GM23338 (cell line): ENCODE measurements around the gene NOTCH3. TPM values are rescaled to one million over a fixed set of nuclear protein-coding genes. Genes with fewer than 3 reads are reported as not detected.

Experiments
- ATAC-seq: fragments of 200-7000 bp; cut with Tn5 transposase; 3 replicates; pipeline ENCODE4 v1.9.1; 2020
- DNase-seq: peaks from one replicate; pipeline ENCODE4 v3.0.0-alpha.2; 2015; ENCODE audit warnings: low spot score
- H2AFZ ChIP-seq: fragments of 200-600 bp; sonication (generic); 2 replicates; pipeline ENCODE4 v1.8.0; 2016; ENCODE audit warnings: antibody characterized with exemption, mild to moderate bottlenecking, moderate library complexity
- H3F3A ChIP-seq: fragments of 200-600 bp; sonication (generic); replicated peaks from 2 replicates; pipeline ENCODE4 v1.8.0; 2017; ENCODE audit warnings: antibody characterized with exemption, mixed run types, low read depth
- H3K27ac ChIP-seq: fragments of 200-600 bp; sonication (generic); 2 replicates; pipeline ENCODE4 v1.6.1; 2016; ENCODE audit warnings: low read depth
- H3K27me3 ChIP-seq: fragments of 200-600 bp; sonication (generic); 2 replicates; pipeline ENCODE4 v1.8.0; 2016; ENCODE audit warnings: mild to moderate bottlenecking, mixed run types, moderate library complexity; ENCODE audit not compliant: insufficient read depth
- H3K36me3 ChIP-seq: fragments of 200-600 bp; sonication (generic); 2 replicates; pipeline ENCODE4 v1.8.0; 2016; ENCODE audit warnings: mild to moderate bottlenecking; ENCODE audit not compliant: insufficient read depth
- H3K4me1 ChIP-seq: fragments of 200-600 bp; sonication (generic); 2 replicates; pipeline ENCODE4 v1.8.0; 2016; ENCODE audit warnings: mild to moderate bottlenecking, moderate library complexity; ENCODE audit not compliant: insufficient read depth
- H3K4me2 ChIP-seq: fragments of 200-600 bp; sonication (generic); 2 replicates; pipeline ENCODE4 v1.7.1; 2017; ENCODE audit warnings: mixed run types
- H3K4me3 ChIP-seq: fragments of 200-600 bp; sonication (generic); 2 replicates; pipeline ENCODE4 v1.6.1; 2016; ENCODE audit warnings: mixed run types
- H3K79me2 ChIP-seq: fragments of 200-600 bp; sonication (generic); replicated peaks from 2 replicates; pipeline ENCODE4 v1.8.0; 2017; ENCODE audit warnings: mild to moderate bottlenecking; ENCODE audit not compliant: insufficient read depth
- H3K9me2 ChIP-seq: fragments of 200-600 bp; sonication (generic); 2 replicates; pipeline ENCODE4 v1.8.0; 2017; ENCODE audit not compliant: insufficient read depth
- H4K20me1 ChIP-seq: fragments of 200-600 bp; sonication (generic); replicated peaks from 2 replicates; pipeline ENCODE4 v1.8.0; 2017; ENCODE audit warnings: mild to moderate bottlenecking; ENCODE audit not compliant: insufficient read depth
- H3K27ac Mint-ChIP-seq: 2 replicates; pipeline ENCODE4 v1.8.0; 2020; ENCODE audit warnings: inconsistent platforms, mild to moderate bottlenecking, moderate library complexity, mixed read lengths
- H3K27me3 Mint-ChIP-seq: 3 replicates; pipeline ENCODE4 v1.8.0; 2022; ENCODE audit warnings: low read depth, mild to moderate bottlenecking, moderate library complexity, mixed read lengths, inconsistent platforms; ENCODE audit not compliant: insufficient read depth, poor library complexity
- H3K36me3 Mint-ChIP-seq: 3 replicates; pipeline ENCODE4 v1.8.0; 2021; ENCODE audit warnings: low read depth, mild to moderate bottlenecking, inconsistent platforms, moderate library complexity, mixed read lengths
- H3K4me1 Mint-ChIP-seq: 3 replicates; pipeline ENCODE4 v1.8.0; 2020; ENCODE audit warnings: mild to moderate bottlenecking, inconsistent platforms, mixed read lengths
- H3K4me3 Mint-ChIP-seq: 3 replicates; pipeline ENCODE4 v1.8.0; 2021; ENCODE audit warnings: moderate library complexity, mild to moderate bottlenecking, inconsistent platforms, mixed read lengths
- H3K9me3 Mint-ChIP-seq: 3 replicates; pipeline ENCODE4 v1.8.0; 2020; ENCODE audit warnings: moderate library complexity, mild to moderate bottlenecking, inconsistent platforms, mixed read lengths
- EZH2 ChIP-seq: fragments of 200-600 bp; sonication (generic); IDR thresholded peaks from one replicate; pipeline ENCODE4 v1.8.0; 2017; ENCODE audit warnings: antibody characterized with exemption, mild to moderate bottlenecking, low read depth; ENCODE audit not compliant: unreplicated experiment
- JUNB ChIP-seq: IDR thresholded peaks from one replicate; pipeline ENCODE4 v1.6.1; 2016; ENCODE audit warnings: antibody characterized with exemption; ENCODE audit not compliant: unreplicated experiment
- NANOG ChIP-seq: IDR thresholded peaks from 2 replicates; pipeline ENCODE4 v1.6.1; 2016; ENCODE audit warnings: antibody characterized with exemption, borderline replicate concordance
- POLR2AphosphoS5 ChIP-seq: IDR thresholded peaks from 2 replicates; pipeline ENCODE4 v1.6.1; 2016; ENCODE audit warnings: antibody characterized with exemption, low read depth
- STAT1 ChIP-seq: IDR thresholded peaks from one replicate; pipeline ENCODE4 v1.6.1; 2016; ENCODE audit warnings: antibody characterized with exemption; ENCODE audit not compliant: unreplicated experiment
- ZNF331 ChIP-seq: fragments of 250-450 bp; sonication (Bioruptor Pico); IDR thresholded peaks from 2 replicates; pipeline ENCODE4 v1.5.0; 2020; ENCODE audit warnings: low read depth, mild to moderate bottlenecking, moderate library complexity
- polyA plus RNA-seq: library from polyadenylated mRNA; unstranded; fragments of >200 nt; fragmentation: Nextera tagmentation; extraction: Ambion mirVana; gene quantifications from 2 replicates; pipeline ENCODE4 v1.2.1, GENCODE V29; 2016
- total RNA-seq: library from RNA; depleted of rRNA; stranded (reverse); fragments of >200 nt; shearing (Covaris generic); gene quantifications from 2 replicates; pipeline ENCODE4 v1.2.3, GENCODE V29; 2014
- TF ChIP-seq, protein P1 (sequence below), 2 experiments: fragments of 200-600 bp in 1 of 2; sonication (generic) in 1 of 2; conservative IDR thresholded peaks; 2 replicates each; pipeline versions ENCODE4 v1.5.1 to v1.6.1; 2016 to 2017; ENCODE audit warnings: antibody characterized with exemption in 2 of 2, low read depth in 2 of 2, mild to moderate bottlenecking in 2 of 2, moderate library complexity in 1 of 2
- TF ChIP-seq, protein P2 (sequence below): fragments of 250-450 bp; sonication (Bioruptor Pico); IDR thresholded peaks from 2 replicates; pipeline ENCODE4 v1.5.0; 2020; ENCODE audit warnings: mild to moderate bottlenecking, moderate library complexity
- TF ChIP-seq, protein P3 (sequence below): IDR thresholded peaks from one replicate; pipeline ENCODE4 v1.6.1; 2018; ENCODE audit warnings: antibody characterized with exemption; ENCODE audit not compliant: unreplicated experiment

The NOTCH3 gene
- total and polyA plus RNA-seq, 2 experiments from 2014 or later = 24.3 to 172 TPM

DNA sequence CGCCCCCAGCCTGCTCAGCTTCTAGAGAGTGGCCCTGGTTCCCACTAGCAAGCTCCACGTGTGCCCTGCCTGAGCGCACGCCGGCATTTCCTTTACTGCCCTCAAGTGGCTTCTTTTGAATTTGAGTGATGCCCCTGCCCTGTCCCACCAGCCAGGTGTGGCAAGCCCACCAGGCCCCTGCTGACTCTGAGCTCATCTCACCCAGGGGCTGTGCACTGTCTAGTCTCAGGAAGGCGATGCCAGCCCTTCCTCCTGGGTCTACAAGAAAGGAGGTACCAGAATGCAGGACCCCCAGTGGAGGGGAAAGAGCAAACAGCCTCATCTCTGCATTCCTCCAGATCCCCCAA, 48.7 kb upstream of the NOTCH3 start:
- H3K36me3 Mint-ChIP-seq = peaks cover 65% of the 10 kb centered on the region
- H3K79me2 ChIP-seq = peaks cover 21% of the 10 kb centered on the region
- ATAC-seq (no peak), DNase-seq (no peak)
- H2AFZ ChIP-seq = no peak overlapping the region
- no peak overlapping the region for H3K4me3 ChIP-seq
- no peak overlapping the region for H3K4me2 ChIP-seq
- peaks cover 22% of the 10 kb centered on the region for H3K27me3 Mint-ChIP-seq
- no peak overlapping the region for H3K27ac Mint-ChIP-seq
- peaks cover 6% of the 10 kb centered on the region for H3K4me1 ChIP-seq
- H3K9me3 Mint-ChIP-seq = no peaks in the 10 kb centered on the region; the same call in 2 of the 3 replicates
- peaks cover 10% of the 10 kb centered on the region for H3F3A ChIP-seq
- no peaks in the 10 kb centered on the region for H3K27me3 ChIP-seq
- TF ChIP-seq NANOG (no peak), JUNB (no peak), POLR2AphosphoS5 (no peak), ZNF331 (no peak), EZH2 (no peak), STAT1 (no peak)
- TF ChIP-seq, protein P1, sequence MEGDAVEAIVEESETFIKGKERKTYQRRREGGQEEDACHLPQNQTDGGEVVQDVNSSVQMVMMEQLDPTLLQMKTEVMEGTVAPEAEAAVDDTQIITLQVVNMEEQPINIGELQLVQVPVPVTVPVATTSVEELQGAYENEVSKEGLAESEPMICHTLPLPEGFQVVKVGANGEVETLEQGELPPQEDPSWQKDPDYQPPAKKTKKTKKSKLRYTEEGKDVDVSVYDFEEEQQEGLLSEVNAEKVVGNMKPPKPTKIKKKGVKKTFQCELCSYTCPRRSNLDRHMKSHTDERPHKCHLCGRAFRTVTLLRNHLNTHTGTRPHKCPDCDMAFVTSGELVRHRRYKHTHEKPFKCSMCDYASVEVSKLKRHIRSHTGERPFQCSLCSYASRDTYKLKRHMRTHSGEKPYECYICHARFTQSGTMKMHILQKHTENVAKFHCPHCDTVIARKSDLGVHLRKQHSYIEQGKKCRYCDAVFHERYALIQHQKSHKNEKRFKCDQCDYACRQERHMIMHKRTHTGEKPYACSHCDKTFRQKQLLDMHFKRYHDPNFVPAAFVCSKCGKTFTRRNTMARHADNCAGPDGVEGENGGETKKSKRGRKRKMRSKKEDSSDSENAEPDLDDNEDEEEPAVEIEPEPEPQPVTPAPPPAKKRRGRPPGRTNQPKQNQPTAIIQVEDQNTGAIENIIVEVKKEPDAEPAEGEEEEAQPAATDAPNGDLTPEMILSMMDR (conservative IDR thresholded peaks at IDR 0.05; ENCODE audit: low read depth in 2 of 2) = no peak
- TF ChIP-seq, protein P2, sequence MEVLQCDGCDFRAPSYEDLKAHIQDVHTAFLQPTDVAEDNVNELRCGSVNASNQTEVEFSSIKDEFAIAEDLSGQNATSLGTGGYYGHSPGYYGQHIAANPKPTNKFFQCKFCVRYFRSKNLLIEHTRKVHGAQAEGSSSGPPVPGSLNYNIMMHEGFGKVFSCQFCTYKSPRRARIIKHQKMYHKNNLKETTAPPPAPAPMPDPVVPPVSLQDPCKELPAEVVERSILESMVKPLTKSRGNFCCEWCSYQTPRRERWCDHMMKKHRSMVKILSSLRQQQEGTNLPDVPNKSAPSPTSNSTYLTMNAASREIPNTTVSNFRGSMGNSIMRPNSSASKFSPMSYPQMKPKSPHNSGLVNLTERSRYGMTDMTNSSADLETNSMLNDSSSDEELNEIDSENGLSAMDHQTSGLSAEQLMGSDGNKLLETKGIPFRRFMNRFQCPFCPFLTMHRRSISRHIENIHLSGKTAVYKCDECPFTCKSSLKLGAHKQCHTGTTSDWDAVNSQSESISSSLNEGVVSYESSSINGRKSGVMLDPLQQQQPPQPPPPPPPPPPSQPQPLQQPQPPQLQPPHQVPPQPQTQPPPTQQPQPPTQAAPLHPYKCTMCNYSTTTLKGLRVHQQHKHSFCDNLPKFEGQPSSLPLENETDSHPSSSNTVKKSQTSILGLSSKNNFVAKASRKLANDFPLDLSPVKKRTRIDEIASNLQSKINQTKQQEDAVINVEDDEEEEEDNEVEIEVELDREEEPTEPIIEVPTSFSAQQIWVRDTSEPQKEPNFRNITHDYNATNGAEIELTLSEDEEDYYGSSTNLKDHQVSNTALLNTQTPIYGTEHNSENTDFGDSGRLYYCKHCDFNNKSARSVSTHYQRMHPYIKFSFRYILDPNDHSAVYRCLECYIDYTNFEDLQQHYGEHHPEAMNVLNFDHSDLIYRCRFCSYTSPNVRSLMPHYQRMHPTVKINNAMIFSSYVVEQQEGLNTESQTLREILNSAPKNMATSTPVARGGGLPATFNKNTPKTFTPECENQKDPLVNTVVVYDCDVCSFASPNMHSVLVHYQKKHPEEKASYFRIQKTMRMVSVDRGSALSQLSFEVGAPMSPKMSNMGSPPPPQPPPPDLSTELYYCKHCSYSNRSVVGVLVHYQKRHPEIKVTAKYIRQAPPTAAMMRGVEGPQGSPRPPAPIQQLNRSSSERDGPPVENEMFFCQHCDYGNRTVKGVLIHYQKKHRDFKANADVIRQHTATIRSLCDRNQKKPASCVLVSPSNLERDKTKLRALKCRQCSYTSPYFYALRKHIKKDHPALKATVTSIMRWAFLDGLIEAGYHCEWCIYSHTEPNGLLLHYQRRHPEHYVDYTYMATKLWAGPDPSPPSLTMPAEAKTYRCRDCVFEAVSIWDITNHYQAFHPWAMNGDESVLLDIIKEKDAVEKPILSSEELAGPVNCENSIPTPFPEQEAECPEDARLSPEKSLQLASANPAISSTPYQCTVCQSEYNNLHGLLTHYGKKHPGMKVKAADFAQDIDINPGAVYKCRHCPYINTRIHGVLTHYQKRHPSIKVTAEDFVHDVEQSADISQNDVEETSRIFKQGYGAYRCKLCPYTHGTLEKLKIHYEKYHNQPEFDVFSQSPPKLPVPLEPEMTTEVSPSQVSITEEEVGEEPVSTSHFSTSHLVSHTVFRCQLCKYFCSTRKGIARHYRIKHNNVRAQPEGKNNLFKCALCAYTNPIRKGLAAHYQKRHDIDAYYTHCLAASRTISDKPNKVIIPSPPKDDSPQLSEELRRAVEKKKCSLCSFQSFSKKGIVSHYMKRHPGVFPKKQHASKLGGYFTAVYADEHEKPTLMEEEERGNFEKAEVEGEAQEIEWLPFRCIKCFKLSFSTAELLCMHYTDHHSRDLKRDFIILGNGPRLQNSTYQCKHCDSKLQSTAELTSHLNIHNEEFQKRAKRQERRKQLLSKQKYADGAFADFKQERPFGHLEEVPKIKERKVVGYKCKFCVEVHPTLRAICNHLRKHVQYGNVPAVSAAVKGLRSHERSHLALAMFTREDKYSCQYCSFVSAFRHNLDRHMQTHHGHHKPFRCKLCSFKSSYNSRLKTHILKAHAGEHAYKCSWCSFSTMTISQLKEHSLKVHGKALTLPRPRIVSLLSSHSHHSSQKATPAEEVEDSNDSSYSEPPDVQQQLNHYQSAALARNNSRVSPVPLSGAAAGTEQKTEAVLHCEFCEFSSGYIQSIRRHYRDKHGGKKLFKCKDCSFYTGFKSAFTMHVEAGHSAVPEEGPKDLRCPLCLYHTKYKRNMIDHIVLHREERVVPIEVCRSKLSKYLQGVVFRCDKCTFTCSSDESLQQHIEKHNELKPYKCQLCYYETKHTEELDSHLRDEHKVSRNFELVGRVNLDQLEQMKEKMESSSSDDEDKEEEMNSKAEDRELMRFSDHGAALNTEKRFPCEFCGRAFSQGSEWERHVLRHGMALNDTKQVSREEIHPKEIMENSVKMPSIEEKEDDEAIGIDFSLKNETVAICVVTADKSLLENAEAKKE (CRISPR knock-in tag) = no peak
- TF ChIP-seq, protein P3, sequence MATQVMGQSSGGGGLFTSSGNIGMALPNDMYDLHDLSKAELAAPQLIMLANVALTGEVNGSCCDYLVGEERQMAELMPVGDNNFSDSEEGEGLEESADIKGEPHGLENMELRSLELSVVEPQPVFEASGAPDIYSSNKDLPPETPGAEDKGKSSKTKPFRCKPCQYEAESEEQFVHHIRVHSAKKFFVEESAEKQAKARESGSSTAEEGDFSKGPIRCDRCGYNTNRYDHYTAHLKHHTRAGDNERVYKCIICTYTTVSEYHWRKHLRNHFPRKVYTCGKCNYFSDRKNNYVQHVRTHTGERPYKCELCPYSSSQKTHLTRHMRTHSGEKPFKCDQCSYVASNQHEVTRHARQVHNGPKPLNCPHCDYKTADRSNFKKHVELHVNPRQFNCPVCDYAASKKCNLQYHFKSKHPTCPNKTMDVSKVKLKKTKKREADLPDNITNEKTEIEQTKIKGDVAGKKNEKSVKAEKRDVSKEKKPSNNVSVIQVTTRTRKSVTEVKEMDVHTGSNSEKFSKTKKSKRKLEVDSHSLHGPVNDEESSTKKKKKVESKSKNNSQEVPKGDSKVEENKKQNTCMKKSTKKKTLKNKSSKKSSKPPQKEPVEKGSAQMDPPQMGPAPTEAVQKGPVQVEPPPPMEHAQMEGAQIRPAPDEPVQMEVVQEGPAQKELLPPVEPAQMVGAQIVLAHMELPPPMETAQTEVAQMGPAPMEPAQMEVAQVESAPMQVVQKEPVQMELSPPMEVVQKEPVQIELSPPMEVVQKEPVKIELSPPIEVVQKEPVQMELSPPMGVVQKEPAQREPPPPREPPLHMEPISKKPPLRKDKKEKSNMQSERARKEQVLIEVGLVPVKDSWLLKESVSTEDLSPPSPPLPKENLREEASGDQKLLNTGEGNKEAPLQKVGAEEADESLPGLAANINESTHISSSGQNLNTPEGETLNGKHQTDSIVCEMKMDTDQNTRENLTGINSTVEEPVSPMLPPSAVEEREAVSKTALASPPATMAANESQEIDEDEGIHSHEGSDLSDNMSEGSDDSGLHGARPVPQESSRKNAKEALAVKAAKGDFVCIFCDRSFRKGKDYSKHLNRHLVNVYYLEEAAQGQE = no peak
- H3K9me2 ChIP-seq = no peaks in the 10 kb centered on the region
- no peak overlapping the region for H3K4me3 Mint-ChIP-seq
- H3K4me1 Mint-ChIP-seq = peaks cover 18% of the 10 kb centered on the region
- peaks cover 39% of the 10 kb centered on the region for H4K20me1 ChIP-seq
- H3K36me3 ChIP-seq = peaks cover 12% of the 10 kb centered on the region
- 0 out of 2 replicates have a peak overlapping the region, but pooled peaks have one; percentile 72 for H3K27ac ChIP-seq
